ENCODE results near the gene RRP9.

Gene RRP9

GRCh38 chr3:51896607-51897305 lies 44.9 kb downstream of the RRP9 start:
- DNase-seq, result no peak

- DNase-seq, result no peak
Measured at GRCh38 chr3:51894939-51895338, 46.8 kb downstream of the RRP9 start.

- DNase-seq, result no peak
Measured at GRCh38 chr3:51894391-51894790, 47.3 kb downstream of the RRP9 start.

- DNase-seq, result no peak
Measured at GRCh38 chr3:51891242-51892039, 50.3 kb downstream of the RRP9 start.

GRCh38 chr3:51888463-51889105 lies 53.1 kb downstream of the RRP9 start:
- DNase-seq, result no peak

GRCh38 chr3:51887620-51888019 lies 54.1 kb downstream of the RRP9 start:
- DNase-seq, result no peak

GRCh38 chr3:51886447-51886846 lies 55.3 kb downstream of the RRP9 start:
- DNase-seq, result no peak

All from amniotic stem cell (primary cell).